K562 (cell line): ENCODE data around the gene TRAF3. TPM values are rescaled to one million over a fixed set of nuclear protein-coding genes. Genes with fewer than 3 reads are reported as not detected.

Source experiments
- ATAC-seq: fragments of 200-7000 bp; cut with Tn5 transposase; 3 replicates; pipeline ENCODE4 v1.9.1; 2020; ENCODE audit warnings: moderate library complexity
- BruUV-seq: library from RNA; stranded (reverse); fragments of 400-500 nt; replicated peaks from 2 replicates; lab custom pipeline; 2021; lab: Mats Ljungman, UMichigan
- CTCF ChIA-PET: fragments of 300-600 bp; formaldehyde crosslinking; extraction: SDS; loops from one replicate; lab custom pipeline; 2021; ENCODE audit warnings: low intra/inter-chr PET ratio; lab: Yijun Ruan, JAX
- POLR2A ChIA-PET: fragments of 300-600, 350-650 bp; sonication (Branson Sonifier 250); formaldehyde crosslinking; extraction: SDS; loops from one replicate; lab custom pipeline; 2021; ENCODE audit warnings: antibody characterized with exemption, inconsistent platforms; lab: Yijun Ruan, JAX
- DNase-seq, 4 experiments: peaks; one replicate each; pipeline versions ENCODE4 v3.0.0 to v3.0.0-alpha.2; 2011 to 2018; ENCODE audit warnings: low spot score in 3 of 4, mixed read lengths in 3 of 4; ENCODE audit errors: extremely low read depth in 1 of 4
- FAIRE-seq: peaks from 2 replicates; lab custom pipeline; 2011; peaks lifted over from hg19 to GRCh38; lab: Jason Lieb, UNC
- H2AFZ ChIP-seq: 2 replicates; pipeline ENCODE4 v1.6.0; 2011; ENCODE audit warnings: low read depth, low read length, control low read depth, inconsistent platforms
- H3K27ac ChIP-seq: fragments of 200-600 bp; 3 replicates; pipeline ENCODE4 v1.8.0; 2011; ENCODE audit warnings: low read depth, mild to moderate bottlenecking, control low read depth, inconsistent platforms, low read length, moderate library complexity, mixed read lengths; ENCODE audit errors: extremely low read depth
- H3K27me3 ChIP-seq, 2 experiments: fragments of 300-600 bp in 1 of 2; 2 replicates in 1 of 2; 3 replicates in 1 of 2; pipeline versions ENCODE4 v1.6.0 to v1.8.0; 2011; ENCODE audit warnings: inconsistent platforms in 2 of 2, low read length in 2 of 2, mild to moderate bottlenecking in 1 of 2, mixed read lengths in 1 of 2, moderate library complexity in 1 of 2; ENCODE audit not compliant: control insufficient read depth in 2 of 2, insufficient read depth in 2 of 2
- H3K36me3 ChIP-seq: fragments of 300-600 bp; 3 replicates; pipeline ENCODE4 v1.8.0; 2011; ENCODE audit warnings: mild to moderate bottlenecking, low read length, inconsistent platforms; ENCODE audit not compliant: control insufficient read depth, insufficient read depth
- H3K4me1 ChIP-seq, 2 experiments: fragments of 200-600 bp in 1 of 2; replicated peaks in 1 of 2; 2 replicates in 1 of 2; 3 replicates in 1 of 2; pipeline versions ENCODE4 v1.5.1 to v1.8.0; 2011; ENCODE audit warnings: inconsistent platforms in 2 of 2, low read length in 2 of 2, mild to moderate bottlenecking in 1 of 2, mixed read lengths in 1 of 2, moderate library complexity in 1 of 2; ENCODE audit not compliant: control insufficient read depth in 2 of 2, insufficient read depth in 2 of 2
- H3K4me2 ChIP-seq: 2 replicates; pipeline ENCODE4 v1.6.1; 2011; ENCODE audit warnings: low read length, control low read depth, inconsistent platforms, mixed read lengths; ENCODE audit not compliant: insufficient read depth
- H3K4me3 ChIP-seq: fragments of 200-600 bp; sonication (generic), shearing (Covaris generic); 2 replicates; pipeline ENCODE4 v1.5.1; 2016; ENCODE audit warnings: control low read depth, inconsistent platforms
- H3K79me2 ChIP-seq: fragments of 200-600 bp; 3 replicates; pipeline ENCODE4 v1.8.0; 2011; ENCODE audit warnings: low read length, inconsistent platforms; ENCODE audit not compliant: control insufficient read depth, insufficient read depth
- H3K9ac ChIP-seq, 2 experiments: 2 replicates each; pipeline versions ENCODE4 v1.6.0 to v1.6.1; 2011; ENCODE audit warnings: low read depth in 2 of 2, low read length in 2 of 2, control low read depth in 1 of 2, inconsistent platforms in 1 of 2, mild to moderate bottlenecking in 1 of 2, mixed read lengths in 1 of 2; ENCODE audit not compliant: insufficient read depth in 1 of 2
- H3K9me1 ChIP-seq: one replicate; pipeline ENCODE4 v1.6.0; 2011; ENCODE audit warnings: inconsistent platforms, mild to moderate bottlenecking, low read length, moderate library complexity; ENCODE audit not compliant: control insufficient read depth, insufficient read depth
- H3K9me3 ChIP-seq: replicated peaks from 2 replicates; pipeline ENCODE4 v1.5.1; 2011; ENCODE audit warnings: low read depth, low read length, inconsistent platforms; ENCODE audit not compliant: control insufficient read depth, insufficient read depth
- H4K20me1 ChIP-seq: replicated peaks from 2 replicates; pipeline ENCODE4 v1.6.1; 2011; ENCODE audit warnings: low read length, inconsistent platforms, mixed read lengths; ENCODE audit not compliant: control insufficient read depth, insufficient read depth
- ADNP ChIP-seq: fragments of 200-800 bp; sonication (Bioruptor generic); IDR thresholded peaks from 2 replicates; pipeline ENCODE4 v1.6.1; 2016; ENCODE audit warnings: missing genetic modification characterization, missing compliant biosample characterization
- POLR2B ChIP-seq: fragments of 450-650 bp; IDR thresholded peaks from 2 replicates; pipeline ENCODE4 v1.6.1; 2018; ENCODE audit warnings: low read depth; ENCODE audit not compliant: partially characterized antibody
- SIX5 ChIP-seq, 2 experiments: IDR thresholded peaks; 2 replicates each; pipeline ENCODE4 v1.6.1; 2011; ENCODE audit warnings: low read length in 2 of 2, borderline replicate concordance in 1 of 2, low read depth in 1 of 2, mild to moderate bottlenecking in 1 of 2, moderate library complexity in 1 of 2; ENCODE audit not compliant: insufficient read depth in 1 of 2
- ZNF395 ChIP-seq: fragments of 200-800 bp; sonication (Bioruptor generic); IDR thresholded peaks from 2 replicates; pipeline ENCODE4 v1.6.1; 2017; ENCODE audit warnings: missing genetic modification characterization, missing compliant biosample characterization
- WGBS: fragments of 100-300 bp; shearing (Covaris generic); methylation state at CpG from one replicate; pipeline ENCODE4 v1.1.6; 2016; ENCODE audit warnings: low coverage, mixed read lengths; ENCODE audit not compliant: insufficient coverage; ENCODE audit errors: missing lambda C conversion rate; 5-methylcytosine and 5-hydroxymethylcytosine counted together
- in situ Hi-C: fragments of 300-500 bp; cut with MboI; formaldehyde crosslinking; loops from 4 replicates; pipeline ENCODE4 v1.15.0; 2018; ENCODE audit warnings: inconsistent platforms, mixed read lengths
- intact Hi-C: fragments of 100-400 bp; cut with micrococcal nuclease; formaldehyde crosslinking; loops from 2 replicates; pipeline ENCODE4 v1.14.2; 2022
- polyA plus RNA-seq, 8 experiments: library from polyadenylated mRNA; depleted of rRNA in 4 of 8; stranded (reverse) in 5 of 8; unstranded in 3 of 8; fragments of >200 nt; fragmentation: Nextera tagmentation in 2 of 8; fragmentation: Illumina TruSeq in 1 of 8; extraction: Ambion mirVana in 2 of 8; extraction: Trizol in 1 of 8; gene quantifications; 2 replicates each; pipeline versions ENCODE4 v1.2.1 to v1.2.3, GENCODE V29; 2011 to 2014; ENCODE audit warnings: inconsistent platforms in 1 of 8, missing spikeins in 1 of 8
- total RNA-seq, 7 experiments: library from RNA; depleted of rRNA in 6 of 7; stranded (reverse); fragments of >200 nt in 6 of 7; fragmentation: Illumina TruSeq in 2 of 7; extraction: Trizol in 2 of 7; gene quantifications; 2 replicates each; pipeline versions ENCODE4 v1.2.1 to v1.2.3, GENCODE V29; 2011 to 2021; ENCODE audit warnings: low replicate concordance in 1 of 7

The TRAF3 gene
- total and polyA plus RNA-seq, 9 of the 15 experiments (the other 6 are each of a cell fraction or from before 2014, with no cell fraction given): 0.52 to 21.3 (median 9.9) TPM

- intact Hi-C loops: no loop called here
- Histone ChIP-seq H3K9me1 (no peaks in the 10 kb centered on the region), H3K79me2 (no peaks in the 10 kb centered on the region), H3K4me3 (no peak overlapping the region), H3K4me1 (no peaks in the 10 kb centered on the region; a peak in 1 of 5 replicates), H2AFZ (no peak overlapping the region), H3K36me3 (peaks cover 33% of the 10 kb centered on the region; the same call in 2 of the 3 replicates), H3K9me3 (no peaks in the 10 kb centered on the region), H3K27me3 (no peaks in the 10 kb centered on the region), H4K20me1 (no peaks in the 10 kb centered on the region), H3K4me2 (no peak overlapping the region), H3K27ac (no peak overlapping the region), H3K9ac (no peak overlapping the region)
- DNase-seq: no peak
- in situ Hi-C loops: no loop called here
- ChIA-PET POLR2A (interaction anchor here (0.6 kb wide), 1 partner anchor 353 kb away, joined by 5 read pairs; no protein-coding TSS in a partner anchor), CTCF (no interaction called here)
- TF ChIP-seq SIX5 (IDR thresholded peaks at IDR 0.05; ENCODE audit: borderline replicate concordance in 1 of 2, insufficient read depth in 1 of 2, low read depth in 1 of 2, low read length in 2 of 2) (no peak), ADNP (tag) (no peak), POLR2B (no peak), ZNF395 (CRISPR knock-in tag) (no peak)
- no peak for ATAC-seq
- BruUV-seq: no TSS peak
- FAIRE-seq: no peak
- 93% methylated on average over 9 of the region's 9 CpGs for WGBS
Measured at GRCh38 chr14:102893452-102893851, 116.2 kb downstream of the TRAF3 start.
